HepG2 (cell line): ENCODE results near the gene ATXN7L3. TPM values are rescaled to one million over a fixed set of nuclear protein-coding genes. Genes with fewer than 3 reads are reported as not detected.

ENCODE experiments used
- FLYWCH1 ChIP-seq: sonication (generic); formaldehyde crosslinking; IDR thresholded peaks from 2 replicates; pipeline ENCODE4 v1.8.1; 2023; ENCODE audit warnings: mild to moderate bottlenecking, missing genetic modification reagents
- FOXJ3 ChIP-seq: sonication (generic); formaldehyde crosslinking; IDR thresholded peaks from 2 replicates; pipeline ENCODE4 v1.4.0; 2020; ENCODE audit warnings: missing genetic modification reagents, mild to moderate bottlenecking, borderline replicate concordance
- MED13 ChIP-seq: sonication (generic); formaldehyde crosslinking; IDR thresholded peaks from 2 replicates; pipeline ENCODE4 v1.5.0; 2020; ENCODE audit warnings: missing genetic modification reagents
- MED8 ChIP-seq: sonication (generic); formaldehyde crosslinking; IDR thresholded peaks from 2 replicates; pipeline ENCODE4 v1.8.1; 2023; ENCODE audit warnings: mild to moderate bottlenecking, missing genetic modification reagents; ENCODE audit not compliant: insufficient replicate concordance
- PRPF4 ChIP-seq: fragments of 200-400 bp; formaldehyde crosslinking; IDR thresholded peaks from 2 replicates; pipeline ENCODE4 v1.6.1; 2016; ENCODE audit warnings: low read length, low read depth; ENCODE audit not compliant: poor library complexity, severe bottlenecking
- SOX6 ChIP-seq, 2 experiments: fragments of 450-650 bp in 1 of 2; sonication (generic) in 1 of 2; formaldehyde crosslinking in 1 of 2; IDR thresholded peaks; 2 replicates each; pipeline versions ENCODE4 v1.4.0 to v1.6.1; 2017 to 2020; ENCODE audit warnings: antibody characterized with exemption in 1 of 2, mild to moderate bottlenecking in 1 of 2, missing genetic modification reagents in 1 of 2
- STAG1 ChIP-seq: sonication (generic); formaldehyde crosslinking; IDR thresholded peaks from 2 replicates; pipeline ENCODE4 v1.4.0; 2020; ENCODE audit warnings: missing genetic modification reagents
- ZNF143 ChIP-seq: sonication (generic); formaldehyde crosslinking; IDR thresholded peaks from 2 replicates; pipeline ENCODE4 v1.4.0; 2020; ENCODE audit warnings: missing genetic modification reagents
- ZNF224 ChIP-seq: sonication (generic); formaldehyde crosslinking; IDR thresholded peaks from 2 replicates; pipeline ENCODE4 v1.5.0; 2020; ENCODE audit warnings: mild to moderate bottlenecking, missing genetic modification reagents
- ZNF460 ChIP-seq: sonication (generic); formaldehyde crosslinking; IDR thresholded peaks from 2 replicates; pipeline ENCODE4 v1.5.1; 2020; ENCODE audit warnings: missing genetic modification reagents, mild to moderate bottlenecking, borderline replicate concordance
- polyA plus RNA-seq, 8 experiments: library from polyadenylated mRNA; depleted of rRNA in 3 of 8; stranded (reverse) in 7 of 8; unstranded in 1 of 8; fragments of >200 nt; fragmentation: Illumina TruSeq in 4 of 8; extraction: Trizol in 4 of 8; gene quantifications; 2 replicates each; pipeline versions ENCODE4 v1.2.1 to v1.2.3, GENCODE V29; 2011 to 2016; ENCODE audit warnings: low read depth in 4 of 8, missing spikeins in 1 of 8, mixed read lengths in 1 of 8; ENCODE audit not compliant: insufficient read depth in 1 of 8
- total RNA-seq, 5 experiments: library from RNA; depleted of rRNA; stranded (reverse); fragments of >200 nt; fragmentation: Illumina TruSeq; extraction: Trizol; gene quantifications; 2 replicates each; pipeline ENCODE4 v1.2.3, GENCODE V29; 2016; ENCODE audit warnings: low read depth in 1 of 5
- TF ChIP-seq, protein P1 (sequence below): sonication (generic); formaldehyde crosslinking; IDR thresholded peaks from 2 replicates; pipeline ENCODE4 v1.8.0; 2022; ENCODE audit warnings: mild to moderate bottlenecking, missing genetic modification reagents, moderate library complexity
- TF ChIP-seq, protein P2 (sequence below): IDR thresholded peaks from 2 replicates; pipeline ENCODE4 v1.6.1; 2012; ENCODE audit warnings: low read depth, low read length, improper control_type of control experiment
- TF ChIP-seq, protein P3 (sequence below): sonication (generic); formaldehyde crosslinking; IDR thresholded peaks from 2 replicates; pipeline ENCODE4 v1.5.0; 2020; ENCODE audit warnings: mild to moderate bottlenecking, missing genetic modification reagents, borderline replicate concordance
- TF ChIP-seq, protein P4 (sequence below): sonication (generic); formaldehyde crosslinking; IDR thresholded peaks from 2 replicates; pipeline ENCODE4 v1.9.0; 2022; ENCODE audit warnings: missing genetic modification reagents, mild to moderate bottlenecking, borderline replicate concordance
- TF ChIP-seq, protein P5 (sequence below): sonication (generic); formaldehyde crosslinking; IDR thresholded peaks from 2 replicates; pipeline ENCODE4 v1.5.0; 2020; ENCODE audit warnings: mild to moderate bottlenecking, missing genetic modification reagents, moderate library complexity
- TF ChIP-seq, protein P6 (sequence below): sonication (generic); formaldehyde crosslinking; IDR thresholded peaks from 2 replicates; pipeline ENCODE4 v1.4.0; 2020; ENCODE audit warnings: missing genetic modification reagents

Gene ATXN7L3
- total and polyA plus RNA-seq, 2 of the 13 experiments (the other 11 are each of a cell fraction or from before 2014, with no cell fraction given): 44.5 to 59.1 TPM

DNA sequence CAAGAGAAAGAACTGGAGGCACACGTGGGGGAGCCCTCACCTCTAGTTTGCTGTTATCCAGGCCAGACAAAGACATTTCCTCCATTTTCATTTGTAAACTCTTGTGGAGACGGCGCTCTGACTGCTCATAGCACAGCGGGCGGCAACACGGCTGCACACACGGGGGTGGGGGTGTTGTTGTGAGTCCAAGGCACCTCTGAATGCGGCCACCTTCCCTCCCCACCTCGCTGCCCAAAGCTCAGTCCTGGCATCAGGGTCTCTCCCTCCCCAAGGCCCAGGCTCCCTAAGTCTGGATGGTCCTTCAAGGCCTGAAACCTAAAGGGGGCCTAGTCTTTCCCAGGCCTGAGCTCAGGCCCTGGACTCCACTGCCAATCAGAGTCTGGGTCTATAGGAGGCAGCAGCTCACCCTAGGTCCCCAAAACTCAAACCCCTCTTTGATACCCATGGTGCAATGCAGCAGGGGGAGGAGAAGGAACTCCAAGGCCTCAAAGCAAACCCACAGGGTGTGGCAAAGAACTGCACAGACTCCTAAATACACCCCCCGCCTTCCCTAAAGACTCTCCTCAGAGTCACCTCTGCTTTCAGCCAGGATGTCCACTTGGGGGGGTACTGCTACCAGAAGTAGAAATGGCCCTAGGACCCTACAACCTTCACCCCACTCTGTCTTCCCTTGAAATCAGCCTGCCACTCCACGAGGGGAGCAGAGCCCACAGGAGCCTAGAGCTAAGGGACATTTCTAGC lies 1.5 kb downstream of the ATXN7L3 start (continued):
- TF ChIP-seq, protein P1, sequence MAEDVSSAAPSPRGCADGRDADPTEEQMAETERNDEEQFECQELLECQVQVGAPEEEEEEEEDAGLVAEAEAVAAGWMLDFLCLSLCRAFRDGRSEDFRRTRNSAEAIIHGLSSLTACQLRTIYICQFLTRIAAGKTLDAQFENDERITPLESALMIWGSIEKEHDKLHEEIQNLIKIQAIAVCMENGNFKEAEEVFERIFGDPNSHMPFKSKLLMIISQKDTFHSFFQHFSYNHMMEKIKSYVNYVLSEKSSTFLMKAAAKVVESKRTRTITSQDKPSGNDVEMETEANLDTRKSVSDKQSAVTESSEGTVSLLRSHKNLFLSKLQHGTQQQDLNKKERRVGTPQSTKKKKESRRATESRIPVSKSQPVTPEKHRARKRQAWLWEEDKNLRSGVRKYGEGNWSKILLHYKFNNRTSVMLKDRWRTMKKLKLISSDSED (CRISPR knock-in tag): no peak
- TF ChIP-seq, protein P2, sequence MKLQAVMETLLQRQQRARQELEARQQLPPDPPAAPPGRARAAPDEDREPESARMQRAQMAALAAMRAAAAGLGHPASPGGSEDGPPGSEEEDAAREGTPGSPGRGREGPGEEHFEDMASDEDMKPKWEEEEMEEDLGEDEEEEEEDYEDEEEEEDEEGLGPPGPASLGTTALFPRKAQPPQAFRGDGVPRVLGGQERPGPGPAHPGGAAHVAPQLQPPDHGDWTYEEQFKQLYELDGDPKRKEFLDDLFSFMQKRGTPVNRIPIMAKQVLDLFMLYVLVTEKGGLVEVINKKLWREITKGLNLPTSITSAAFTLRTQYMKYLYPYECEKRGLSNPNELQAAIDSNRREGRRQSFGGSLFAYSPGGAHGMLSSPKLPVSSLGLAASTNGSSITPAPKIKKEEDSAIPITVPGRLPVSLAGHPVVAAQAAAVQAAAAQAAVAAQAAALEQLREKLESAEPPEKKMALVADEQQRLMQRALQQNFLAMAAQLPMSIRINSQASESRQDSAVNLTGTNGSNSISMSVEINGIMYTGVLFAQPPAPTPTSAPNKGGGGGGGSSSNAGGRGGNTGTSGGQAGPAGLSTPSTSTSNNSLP: no peak
- no peak for TF ChIP-seq FLYWCH1 (CRISPR knock-in tag)
- TF ChIP-seq PRPF4: peak; percentile 36
- TF ChIP-seq ZNF143 (CRISPR knock-in tag): peak; percentile 68
- TF ChIP-seq SOX6 (IDR thresholded peaks at IDR 0.05): no peak
- TF ChIP-seq SOX6 (CRISPR knock-in tag; IDR thresholded peaks at IDR 0.05): peak; percentile 23; the same call in 1 of the 2 replicates
- TF ChIP-seq STAG1 (CRISPR knock-in tag): peak; percentile 58
- no peak for TF ChIP-seq FOXJ3 (CRISPR knock-in tag)
- TF ChIP-seq, protein P3, sequence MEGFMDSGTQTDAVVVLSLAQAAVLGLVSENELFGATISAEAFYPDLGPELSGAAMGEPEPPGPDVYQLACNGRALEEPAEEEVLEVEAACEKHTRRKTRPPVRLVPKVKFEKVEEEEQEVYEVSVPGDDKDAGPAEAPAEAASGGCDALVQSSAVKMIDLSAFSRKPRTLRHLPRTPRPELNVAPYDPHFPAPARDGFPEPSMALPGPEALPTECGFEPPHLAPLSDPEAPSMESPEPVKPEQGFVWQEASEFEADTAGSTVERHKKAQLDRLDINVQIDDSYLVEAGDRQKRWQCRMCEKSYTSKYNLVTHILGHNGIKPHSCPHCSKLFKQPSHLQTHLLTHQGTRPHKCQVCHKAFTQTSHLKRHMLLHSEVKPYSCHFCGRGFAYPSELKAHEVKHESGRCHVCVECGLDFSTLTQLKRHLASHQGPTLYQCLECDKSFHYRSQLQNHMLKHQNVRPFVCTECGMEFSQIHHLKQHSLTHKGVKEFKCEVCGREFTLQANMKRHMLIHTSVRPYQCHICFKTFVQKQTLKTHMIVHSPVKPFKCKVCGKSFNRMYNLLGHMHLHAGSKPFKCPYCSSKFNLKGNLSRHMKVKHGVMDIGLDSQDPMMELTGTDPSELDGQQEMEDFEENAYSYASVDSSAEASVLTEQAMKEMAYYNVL (CRISPR knock-in tag): 0 out of 2 replicates have a peak, but pooled peaks have one; percentile 5
- no peak for TF ChIP-seq ZNF224
- TF ChIP-seq, protein P4, sequence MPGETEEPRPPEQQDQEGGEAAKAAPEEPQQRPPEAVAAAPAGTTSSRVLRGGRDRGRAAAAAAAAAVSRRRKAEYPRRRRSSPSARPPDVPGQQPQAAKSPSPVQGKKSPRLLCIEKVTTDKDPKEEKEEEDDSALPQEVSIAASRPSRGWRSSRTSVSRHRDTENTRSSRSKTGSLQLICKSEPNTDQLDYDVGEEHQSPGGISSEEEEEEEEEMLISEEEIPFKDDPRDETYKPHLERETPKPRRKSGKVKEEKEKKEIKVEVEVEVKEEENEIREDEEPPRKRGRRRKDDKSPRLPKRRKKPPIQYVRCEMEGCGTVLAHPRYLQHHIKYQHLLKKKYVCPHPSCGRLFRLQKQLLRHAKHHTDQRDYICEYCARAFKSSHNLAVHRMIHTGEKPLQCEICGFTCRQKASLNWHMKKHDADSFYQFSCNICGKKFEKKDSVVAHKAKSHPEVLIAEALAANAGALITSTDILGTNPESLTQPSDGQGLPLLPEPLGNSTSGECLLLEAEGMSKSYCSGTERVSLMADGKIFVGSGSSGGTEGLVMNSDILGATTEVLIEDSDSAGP (CRISPR knock-in tag): peak; percentile 60; the same call in 1 of the 2 replicates
- peak; percentile 38 for TF ChIP-seq MED8 (CRISPR knock-in tag)
- TF ChIP-seq ZNF460 (CRISPR knock-in tag): no peak
- TF ChIP-seq, protein P5, sequence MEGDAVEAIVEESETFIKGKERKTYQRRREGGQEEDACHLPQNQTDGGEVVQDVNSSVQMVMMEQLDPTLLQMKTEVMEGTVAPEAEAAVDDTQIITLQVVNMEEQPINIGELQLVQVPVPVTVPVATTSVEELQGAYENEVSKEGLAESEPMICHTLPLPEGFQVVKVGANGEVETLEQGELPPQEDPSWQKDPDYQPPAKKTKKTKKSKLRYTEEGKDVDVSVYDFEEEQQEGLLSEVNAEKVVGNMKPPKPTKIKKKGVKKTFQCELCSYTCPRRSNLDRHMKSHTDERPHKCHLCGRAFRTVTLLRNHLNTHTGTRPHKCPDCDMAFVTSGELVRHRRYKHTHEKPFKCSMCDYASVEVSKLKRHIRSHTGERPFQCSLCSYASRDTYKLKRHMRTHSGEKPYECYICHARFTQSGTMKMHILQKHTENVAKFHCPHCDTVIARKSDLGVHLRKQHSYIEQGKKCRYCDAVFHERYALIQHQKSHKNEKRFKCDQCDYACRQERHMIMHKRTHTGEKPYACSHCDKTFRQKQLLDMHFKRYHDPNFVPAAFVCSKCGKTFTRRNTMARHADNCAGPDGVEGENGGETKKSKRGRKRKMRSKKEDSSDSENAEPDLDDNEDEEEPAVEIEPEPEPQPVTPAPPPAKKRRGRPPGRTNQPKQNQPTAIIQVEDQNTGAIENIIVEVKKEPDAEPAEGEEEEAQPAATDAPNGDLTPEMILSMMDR (CRISPR knock-in tag): peak; percentile 66
- TF ChIP-seq MED13 (CRISPR knock-in tag): no peak
- TF ChIP-seq, protein P6, sequence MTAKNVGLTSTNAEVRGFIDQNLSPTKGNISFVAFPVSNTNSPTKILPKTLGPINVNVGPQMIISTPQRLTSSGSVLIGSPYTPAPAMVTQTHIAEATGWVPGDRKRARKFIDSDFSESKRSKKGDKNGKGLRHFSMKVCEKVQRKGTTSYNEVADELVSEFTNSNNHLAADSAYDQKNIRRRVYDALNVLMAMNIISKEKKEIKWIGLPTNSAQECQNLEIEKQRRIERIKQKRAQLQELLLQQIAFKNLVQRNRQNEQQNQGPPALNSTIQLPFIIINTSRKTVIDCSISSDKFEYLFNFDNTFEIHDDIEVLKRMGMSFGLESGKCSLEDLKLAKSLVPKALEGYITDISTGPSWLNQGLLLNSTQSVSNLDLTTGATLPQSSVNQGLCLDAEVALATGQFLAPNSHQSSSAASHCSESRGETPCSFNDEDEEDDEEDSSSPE (CRISPR knock-in tag): no peak
